Body of pancreas (tissue), 4 donors: ENCODE data around the gene CAMTA1. TPM values are rescaled to one million over a fixed set of nuclear protein-coding genes. Genes with fewer than 3 reads are reported as not detected.

ENCODE experiments used
- ATAC-seq: fragments of 150-250 bp; one replicate; pipeline ENCODE4 v1.9.1; 2016
- DNase-seq, 4 donors: peaks; one replicate each; pipeline ENCODE4 v3.0.0-alpha.2; 2019
- H3K27ac ChIP-seq, 4 donors: fragments of 200-600 bp; sonication (generic); 1 replicate in 3 of 4; 2 replicates in 1 of 4; pipeline versions ENCODE4 v1.5.1 to v1.6.1; 2016 to 2019; ENCODE audit warnings: mild to moderate bottlenecking in 1 of 4, mixed read lengths in 1 of 4, moderate library complexity in 1 of 4
- H3K27me3 ChIP-seq, 2 donors: fragments of 200-600 bp; sonication (generic); one replicate each; pipeline ENCODE4 v1.6.0; 2016; ENCODE audit warnings: mild to moderate bottlenecking in 1 of 2
- H3K36me3 ChIP-seq, 2 donors: fragments of 200-600 bp; sonication (generic); replicated peaks in 1 of 2; 2 replicates each; pipeline ENCODE4 v1.5.1; 2016; ENCODE audit warnings: low read depth in 2 of 2; ENCODE audit not compliant: insufficient read depth in 1 of 2
- H3K4me1 ChIP-seq: fragments of 200-600 bp; sonication (generic); one replicate; pipeline ENCODE4 v1.6.0; 2016
- H3K4me3 ChIP-seq, 2 donors: fragments of 200-600 bp; sonication (generic); 1 replicate in 1 of 2; 2 replicates in 1 of 2; pipeline ENCODE4 v1.5.1; 2016 to 2019
- H3K9me3 ChIP-seq, 3 donors: fragments of 200-600 bp; sonication (generic); 1 replicate in 2 of 3; 2 replicates in 1 of 3; pipeline ENCODE4 v1.5.1; 2016
- POLR2A ChIP-seq, 3 donors: fragments of 450-650 bp; IDR thresholded peaks; one replicate each; pipeline ENCODE4 v1.6.1; 2016; ENCODE audit warnings: antibody characterized with exemption in 3 of 3, mild to moderate bottlenecking in 2 of 3
- WGBS, 2 donors: methylation state at CpG; one replicate each; pipeline ENCODE4 v1.1.5; 2017; 5-methylcytosine and 5-hydroxymethylcytosine counted together
- intact Hi-C: fragments of 100-400 bp; cut with DNase I; formaldehyde crosslinking; loops from one replicate; pipeline ENCODE4 v1.15.1; 2023
- total RNA-seq, 2 donors: library from RNA; depleted of rRNA; stranded (reverse); fragments of >200 nt; gene quantifications; one replicate each; pipeline ENCODE4 v1.1.0, GENCODE V29; 2016
- TF ChIP-seq, protein P1 (sequence below), 7 experiments: fragments of 450-650 bp in 4 of 7; fragments of 200-600 bp in 3 of 7; sonication (generic) in 3 of 7; IDR thresholded peaks; one replicate each; pipeline ENCODE4 v1.5.1; 2016 to 2019; ENCODE audit warnings: antibody characterized with exemption in 7 of 7

The CAMTA1 gene
- total RNA-seq, 2 donors from 2014 or later, result 36.3 to 59.7 TPM

DNA sequence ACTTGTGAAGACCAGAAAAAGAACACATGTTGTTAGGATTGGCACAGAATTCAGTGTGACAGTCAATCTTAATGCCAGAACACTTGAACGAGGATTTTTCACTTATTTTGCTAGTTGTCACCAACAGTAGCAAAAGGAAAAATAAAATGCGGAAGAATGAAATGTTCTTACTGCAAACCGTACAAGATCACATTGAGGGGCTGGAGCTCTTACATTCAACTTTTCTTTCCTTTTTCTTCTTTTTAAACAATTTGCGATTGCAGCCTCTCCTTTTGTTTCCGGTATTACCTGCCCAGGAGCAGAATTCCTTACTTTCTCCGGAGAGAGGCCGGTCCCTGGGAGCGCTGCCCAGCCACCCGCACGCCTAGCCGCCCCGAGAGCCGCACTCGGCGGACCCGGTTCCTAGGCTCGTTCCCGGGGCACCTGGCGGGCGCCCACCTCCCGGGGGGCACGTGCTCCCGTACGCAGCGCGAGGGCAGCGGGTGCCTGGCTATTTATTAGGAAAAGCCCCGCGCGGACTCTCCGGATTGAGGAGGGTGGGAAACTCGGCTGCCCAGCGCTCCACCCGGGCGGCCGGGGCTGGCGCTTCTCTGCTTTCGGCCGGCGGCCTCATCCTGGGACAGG lies 1.2 kb upstream of the CAMTA1 start:
- peak overlapping the region; percentile 95 to 100 (median 100) for H3K27ac ChIP-seq
- peak overlapping the region; percentile 26 to 54 for H3K4me3 ChIP-seq
- H3K36me3 ChIP-seq, result no peaks in the 10 kb centered on the region
- H3K4me1 ChIP-seq, result peaks cover 22% of the 10 kb centered on the region
- no peaks in the 10 kb centered on the region for H3K9me3 ChIP-seq
- no peak for DNase-seq
- 0% methylated on average over 20 to 40 of the region's 40 CpGs for WGBS, 2 donors
- intact Hi-C loops, result no loop called here
- H3K27me3 ChIP-seq, result no peaks in the 10 kb centered on the region
- ATAC-seq, result peak; percentile 2
- peak in 2 of 3 donors; percentile 81 to 89 for TF ChIP-seq POLR2A (IDR thresholded peaks at IDR 0.05)
- TF ChIP-seq, protein P1, sequence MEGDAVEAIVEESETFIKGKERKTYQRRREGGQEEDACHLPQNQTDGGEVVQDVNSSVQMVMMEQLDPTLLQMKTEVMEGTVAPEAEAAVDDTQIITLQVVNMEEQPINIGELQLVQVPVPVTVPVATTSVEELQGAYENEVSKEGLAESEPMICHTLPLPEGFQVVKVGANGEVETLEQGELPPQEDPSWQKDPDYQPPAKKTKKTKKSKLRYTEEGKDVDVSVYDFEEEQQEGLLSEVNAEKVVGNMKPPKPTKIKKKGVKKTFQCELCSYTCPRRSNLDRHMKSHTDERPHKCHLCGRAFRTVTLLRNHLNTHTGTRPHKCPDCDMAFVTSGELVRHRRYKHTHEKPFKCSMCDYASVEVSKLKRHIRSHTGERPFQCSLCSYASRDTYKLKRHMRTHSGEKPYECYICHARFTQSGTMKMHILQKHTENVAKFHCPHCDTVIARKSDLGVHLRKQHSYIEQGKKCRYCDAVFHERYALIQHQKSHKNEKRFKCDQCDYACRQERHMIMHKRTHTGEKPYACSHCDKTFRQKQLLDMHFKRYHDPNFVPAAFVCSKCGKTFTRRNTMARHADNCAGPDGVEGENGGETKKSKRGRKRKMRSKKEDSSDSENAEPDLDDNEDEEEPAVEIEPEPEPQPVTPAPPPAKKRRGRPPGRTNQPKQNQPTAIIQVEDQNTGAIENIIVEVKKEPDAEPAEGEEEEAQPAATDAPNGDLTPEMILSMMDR (IDR thresholded peaks at IDR 0.05), result peak in 2 of 7 experiments; percentile 1 to 8

DNA sequence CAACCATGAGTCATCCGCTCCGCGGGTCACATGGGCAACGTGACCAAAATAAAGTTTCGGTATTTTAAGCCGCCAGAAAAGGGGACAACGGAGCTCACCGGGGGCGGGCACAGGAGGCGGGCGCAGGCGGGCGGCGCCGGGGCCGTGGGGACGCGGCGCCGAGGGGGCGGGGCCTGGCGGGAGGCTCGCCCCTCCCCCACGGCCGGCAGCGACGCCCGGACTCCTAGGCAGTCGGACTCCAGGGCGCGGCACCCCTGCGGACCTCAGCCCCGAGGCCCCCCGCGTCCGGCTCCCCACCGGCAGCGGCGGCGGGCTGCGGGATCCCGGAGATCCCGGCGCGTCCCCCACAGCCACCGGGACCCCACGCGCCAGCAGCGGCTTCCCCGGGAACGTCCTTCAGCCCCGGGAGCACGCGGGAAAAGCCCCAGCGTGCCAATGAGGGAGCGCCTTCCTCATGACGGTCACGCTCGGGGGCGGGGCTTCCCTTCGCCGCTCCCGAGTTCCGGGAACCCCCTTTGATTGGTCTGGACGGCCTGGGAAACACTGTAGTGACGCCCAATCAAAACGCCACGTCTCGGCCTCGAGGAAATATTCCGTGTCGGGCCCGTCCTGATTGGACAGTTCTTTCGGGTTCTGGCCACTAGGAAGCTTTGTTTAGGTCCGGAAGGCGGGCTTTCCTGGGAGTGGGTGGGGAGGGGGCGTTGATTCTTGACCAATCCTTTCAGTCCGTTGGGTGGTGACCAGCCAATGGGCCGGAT lies 515 bp upstream of the CAMTA1 start:
- DNase-seq (peak; percentile 100), ATAC-seq (peak; percentile 90)
- Histone ChIP-seq H3K27me3 (no peaks in the 10 kb centered on the region), H3K36me3 (no peaks in the 10 kb centered on the region), H3K27ac (peak overlapping the region; percentile 95 to 100 (median 100)), H3K4me1 (peaks cover 22% of the 10 kb centered on the region), H3K4me3 (peak overlapping the region; percentile 31 to 54), H3K9me3 (no peaks in the 10 kb centered on the region)
- TF ChIP-seq POLR2A (IDR thresholded peaks at IDR 0.05), result peak; percentile 94 to 96 (median 95)
- TF ChIP-seq, protein P1 (IDR thresholded peaks at IDR 0.05), result no peak
- intact Hi-C loops, result no loop called here
- 0 to 1% methylated on average over 5 to 64 of the region's 79 CpGs for WGBS, 2 donors

DNA sequence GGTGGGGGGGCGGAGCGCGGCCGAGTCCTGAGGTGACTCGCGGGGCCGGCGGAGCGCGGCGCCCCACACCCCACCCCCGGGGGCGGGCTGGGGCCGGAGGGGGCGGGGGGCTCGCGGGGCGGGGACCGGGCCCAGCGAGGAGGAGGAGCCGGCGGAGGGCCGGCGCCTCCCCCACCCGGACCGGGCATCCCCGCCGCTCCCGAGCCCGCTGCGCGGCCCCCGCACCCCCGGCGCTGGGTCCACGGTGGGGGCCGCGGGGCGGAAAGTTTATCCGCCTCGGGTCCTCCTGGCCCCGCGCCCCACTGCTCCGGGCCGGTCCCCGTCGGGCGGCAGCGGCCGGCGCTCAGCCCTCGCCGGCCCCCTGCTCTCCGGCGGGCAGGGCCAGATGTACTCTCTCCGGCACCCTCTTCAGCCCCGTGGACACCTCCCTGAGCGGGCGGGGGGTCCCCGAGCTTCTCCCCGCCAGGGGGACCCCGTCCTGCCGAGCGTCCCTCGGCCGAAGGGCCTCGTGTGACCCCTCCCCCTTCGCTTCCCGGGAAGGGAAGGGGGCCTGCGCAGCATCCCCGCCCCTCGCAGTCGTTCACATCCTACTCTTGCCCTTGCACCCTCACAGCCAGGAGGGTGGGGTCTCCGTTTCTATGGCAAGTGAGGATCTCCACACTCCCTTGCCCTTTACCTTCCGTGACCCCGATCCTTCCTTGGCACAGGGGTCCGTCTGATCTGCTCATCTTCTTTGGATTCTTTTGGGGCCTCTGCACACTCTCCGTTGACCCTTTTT lies 663 bp downstream of the CAMTA1 start:
- Histone ChIP-seq H3K27ac (peak overlapping the region; percentile 40 to 80 (median 55)), H3K4me3 (peak overlapping the region; percentile 35 to 71), H3K4me1 (peaks cover 22% of the 10 kb centered on the region), H3K9me3 (no peaks in the 10 kb centered on the region), H3K36me3 (no peaks in the 10 kb centered on the region), H3K27me3 (no peaks in the 10 kb centered on the region)
- DNase-seq, result peak; percentile 18 to 57 (median 40)
- no peak for ATAC-seq
- TF ChIP-seq, protein P1 (IDR thresholded peaks at IDR 0.05), result peak in 2 of 7 experiments; percentile 4 to 8
- no peak for TF ChIP-seq POLR2A (IDR thresholded peaks at IDR 0.05)
- intact Hi-C loops, result no loop called here
- 1 to 15% methylated on average over 5 to 30 of the region's 78 CpGs for WGBS, 2 donors

DNA sequence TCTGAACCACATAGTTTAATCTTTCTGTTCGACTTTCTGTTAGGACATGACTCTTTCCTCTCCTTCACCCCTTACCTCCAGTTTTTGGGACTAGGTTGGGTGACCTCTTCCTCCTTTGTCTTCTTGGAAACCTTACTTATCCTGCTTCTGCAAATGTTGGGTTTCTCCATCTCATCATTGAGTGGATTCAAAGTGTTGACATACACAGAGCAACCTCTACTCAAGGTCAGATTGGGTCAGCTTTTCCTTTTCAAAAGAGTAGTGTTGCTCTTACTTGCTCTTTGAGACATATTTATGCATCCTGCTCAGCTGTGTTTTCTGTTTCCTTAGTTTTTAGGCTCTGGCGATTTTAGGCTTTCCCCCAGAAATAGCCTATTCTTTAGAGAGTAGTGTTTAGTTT lies 3.7 kb downstream of the CAMTA1 start:
- DNase-seq (no peak), ATAC-seq (no peak)
- H3K4me1 ChIP-seq, result peaks cover 15% of the 10 kb centered on the region
- H3K27me3 ChIP-seq, result no peaks in the 10 kb centered on the region
- no peaks in the 10 kb centered on the region for H3K36me3 ChIP-seq
- no peaks in the 10 kb centered on the region for H3K9me3 ChIP-seq
- no peak overlapping the region for H3K4me3 ChIP-seq
- intact Hi-C loops, result no loop called here
- no peak overlapping the region for H3K27ac ChIP-seq
- WGBS, 2 donors, result 68 to 69% methylated on average over 2 of the region's 2 CpGs
- TF ChIP-seq POLR2A (IDR thresholded peaks at IDR 0.05), result no peak
- TF ChIP-seq, protein P1 (IDR thresholded peaks at IDR 0.05), result no peak
